GM18867 (cell line): ENCODE data around the gene DGKB.
A peak's percentile ranks its signal among the peaks of the same experiment; 100 is the strongest.
"Not testable (repeated sequence)": the region's sequence is repeated elsewhere in the genome, so short reads cannot be mapped to it uniquely, and the experiment has no call there.

ENCODE experiments used
- ATAC-seq: cut with Tn5 transposase; IDR thresholded peaks from one replicate; pipeline ENCODE4 v1.9.1; 2021; ENCODE audit warnings: mild to moderate bottlenecking, moderate library complexity; ENCODE audit not compliant: unreplicated experiment

DGKB gene

DNA sequence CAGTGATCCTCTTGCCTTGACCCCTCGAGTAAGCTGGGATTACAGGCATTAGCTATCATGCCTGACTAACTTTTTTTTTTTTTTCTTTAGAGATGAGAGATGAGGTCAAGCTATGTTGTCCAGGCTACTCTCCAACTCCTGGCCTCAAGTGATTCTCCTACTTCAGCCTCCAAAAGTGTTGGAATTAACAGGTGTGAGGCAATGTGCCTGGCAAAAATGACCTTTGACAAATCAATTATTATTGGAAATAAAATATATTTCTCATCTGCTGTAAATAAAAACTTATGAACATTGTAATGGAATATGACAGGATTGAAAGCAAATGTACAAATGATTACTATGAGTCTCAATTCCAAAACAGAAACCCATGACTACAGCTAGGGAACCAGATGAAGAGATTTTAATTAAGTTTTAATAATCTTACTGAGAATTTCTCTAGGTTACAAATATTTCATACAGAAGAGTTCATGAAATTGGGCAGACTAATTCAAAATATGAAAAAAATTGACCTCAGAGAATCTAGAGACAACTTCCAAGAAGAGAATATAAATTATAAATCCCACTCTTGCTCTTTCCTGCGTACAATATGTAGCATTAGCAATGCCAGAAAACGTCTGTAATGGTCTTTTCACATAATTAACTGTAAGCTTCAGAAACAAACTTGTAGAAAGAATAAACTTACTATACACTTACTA is 414.7 kb downstream of the DGKB start:
- no peak for ATAC-seq

DNA sequence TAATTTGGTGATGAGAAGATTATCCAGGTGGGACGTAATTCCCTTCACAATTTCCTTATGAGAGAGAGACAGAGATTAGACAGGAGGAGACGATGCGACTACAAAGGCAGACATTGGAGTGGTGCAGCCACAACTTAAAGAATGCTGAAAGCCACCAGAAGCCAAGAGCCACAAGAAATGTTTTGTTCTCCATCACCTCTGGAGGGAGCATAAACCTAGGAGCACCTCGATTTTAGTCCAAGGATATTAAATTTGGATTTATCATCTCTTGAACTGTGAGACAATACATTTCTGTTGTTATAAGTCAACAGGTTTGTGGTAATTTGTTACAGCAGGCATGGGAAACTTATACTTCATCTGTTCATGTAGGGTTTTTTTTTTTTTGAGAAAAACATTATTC is 418.9 kb downstream of the DGKB start:
- no peak for ATAC-seq

DNA sequence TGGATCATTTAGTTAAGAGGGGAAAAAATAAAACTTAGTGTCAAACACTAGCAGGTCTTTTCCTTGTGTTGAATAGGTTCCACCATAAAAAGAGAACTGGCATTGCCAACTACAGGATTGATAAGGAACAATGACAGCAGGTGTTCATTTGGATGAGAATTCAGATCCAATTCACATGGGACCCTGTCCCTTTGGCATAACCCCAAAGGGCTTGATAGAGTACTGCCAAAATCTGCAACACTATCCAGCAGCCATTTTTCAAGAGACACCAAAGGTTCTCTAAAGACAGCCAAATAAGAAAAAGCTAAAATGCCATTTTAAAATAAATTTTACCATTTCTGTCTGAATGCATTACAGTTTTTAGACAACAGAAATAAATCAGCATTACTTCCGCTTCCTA is 422.3 kb downstream of the DGKB start:
- ATAC-seq, result no peak

DNA sequence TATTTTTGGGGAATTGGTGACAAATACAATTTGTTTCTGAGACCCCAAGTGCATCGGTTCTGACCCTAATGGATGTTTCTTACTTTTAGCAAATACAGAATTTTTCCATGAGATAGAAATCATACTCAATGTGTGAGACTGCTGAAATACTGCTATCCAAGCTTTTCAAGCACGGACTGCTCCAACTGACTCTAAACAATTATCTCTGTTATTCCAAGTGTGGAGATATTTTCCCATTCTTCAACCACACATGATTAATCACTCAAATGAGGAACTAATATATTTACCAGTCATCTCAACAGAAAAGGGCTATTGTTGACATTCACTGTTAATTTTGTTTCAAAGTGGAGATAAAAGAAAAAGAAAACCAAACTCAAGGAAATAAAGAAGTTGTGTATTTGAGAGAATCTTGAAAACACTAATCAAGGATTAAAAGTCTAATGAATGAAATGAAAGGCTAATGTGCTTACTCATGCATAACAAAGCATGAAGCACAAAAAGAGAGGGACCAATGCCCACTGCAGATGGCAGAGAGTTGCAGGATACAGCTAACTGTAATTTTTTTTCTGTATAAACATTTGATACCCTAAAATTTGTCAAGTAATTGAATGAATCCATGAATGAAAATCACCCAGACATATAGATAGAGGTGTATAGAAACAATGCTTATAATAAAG is 423.6 kb downstream of the DGKB start:
- ATAC-seq, result no peak

DNA sequence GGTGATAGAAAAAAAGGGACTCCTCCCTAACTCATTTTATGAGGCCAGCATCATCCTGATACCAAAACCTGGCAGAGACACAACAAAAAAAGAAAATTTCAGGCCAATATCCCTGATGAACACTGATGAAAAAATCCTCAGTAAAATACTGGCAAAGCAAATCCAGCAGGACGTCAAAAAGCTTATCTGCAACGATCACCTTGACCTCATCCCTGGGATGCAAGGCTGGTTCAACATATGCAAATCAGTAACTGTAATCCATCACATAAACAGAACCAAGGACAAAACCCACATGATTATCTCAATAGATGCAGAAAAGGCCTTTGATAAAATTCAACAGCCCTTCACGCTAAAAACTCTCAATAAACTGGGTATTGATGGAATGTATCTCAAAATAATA is 440.8 kb downstream of the DGKB start:
- not testable (repeated sequence) for ATAC-seq

DNA sequence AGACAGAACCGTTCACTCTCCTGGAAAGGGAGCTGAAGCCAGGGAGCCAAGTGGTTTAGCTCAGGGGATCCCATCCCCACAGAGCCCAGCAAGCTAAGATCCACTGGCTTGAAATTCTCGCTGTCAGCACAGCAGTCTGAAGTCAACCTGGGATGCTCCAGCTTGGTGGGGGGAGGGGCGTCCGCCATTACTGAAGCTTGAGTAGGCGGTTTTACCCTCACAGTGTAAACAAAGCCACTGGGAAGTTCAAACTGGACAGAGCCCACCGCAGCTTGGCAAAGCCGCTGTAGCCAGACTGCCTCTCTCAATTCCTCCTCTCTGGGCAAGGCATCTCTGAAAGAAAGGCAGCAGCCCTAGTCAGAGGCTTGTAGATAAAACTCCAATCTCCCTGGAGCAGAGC is 443.7 kb downstream of the DGKB start:
- ATAC-seq, result not testable (repeated sequence)

DNA sequence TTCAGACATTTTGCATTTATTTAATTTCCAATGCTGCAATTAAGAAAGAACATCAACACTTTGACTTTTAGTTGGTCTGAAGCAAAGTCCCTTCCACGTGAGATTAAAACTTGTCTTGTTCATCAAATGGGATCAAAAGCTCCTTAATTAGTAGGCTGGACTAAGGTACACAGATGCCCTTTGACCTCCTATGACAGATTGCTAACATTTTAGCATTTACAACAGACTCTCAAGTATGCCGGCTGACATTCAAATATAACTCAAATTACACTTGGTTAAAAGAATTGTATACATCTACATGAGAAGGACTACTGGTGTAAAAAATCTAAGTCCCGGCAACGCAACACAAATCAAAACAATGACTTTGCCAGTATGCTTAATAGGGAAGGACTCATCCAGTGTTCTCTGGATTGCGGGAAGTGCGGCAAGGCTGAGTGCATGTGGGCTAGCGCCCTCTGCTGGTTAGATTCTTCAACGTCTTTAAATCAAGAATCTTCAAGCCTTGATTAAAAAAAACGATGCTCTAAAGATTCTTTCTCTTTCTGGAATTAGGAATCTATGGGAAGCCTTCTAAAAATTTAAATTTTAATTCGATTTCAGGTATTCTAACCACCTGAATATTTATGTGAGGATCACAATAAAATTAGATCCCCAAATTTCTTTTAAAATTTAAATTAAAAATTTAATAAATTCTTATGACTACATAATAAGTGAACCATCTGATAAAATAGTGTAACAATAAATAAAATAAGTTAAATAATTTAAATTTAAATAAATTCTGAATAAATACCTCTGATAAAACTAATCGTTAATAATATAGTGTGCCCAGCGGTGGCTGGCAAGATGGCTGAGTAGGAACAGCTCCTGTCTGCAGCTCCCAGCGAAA is 444.7 kb downstream of the DGKB start:
- ATAC-seq, result peak; percentile 70

DNA sequence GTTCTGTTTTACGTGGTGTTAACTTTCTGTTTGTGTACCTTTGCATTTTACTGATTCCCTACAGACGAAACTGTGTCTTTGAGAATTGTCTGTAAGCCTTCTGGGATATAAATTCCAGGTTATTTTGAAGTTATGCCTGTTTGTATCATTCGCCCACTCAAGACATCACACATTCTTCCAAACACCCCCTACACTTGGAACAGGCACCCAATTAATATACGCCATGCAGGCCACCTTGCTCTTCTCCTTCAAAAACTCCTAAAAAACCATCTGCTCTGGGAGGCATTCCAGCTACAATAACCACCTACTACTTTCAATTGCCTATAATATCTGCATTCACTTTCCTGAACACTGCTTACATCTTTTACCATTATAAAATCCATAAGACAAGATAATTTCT is 453.3 kb downstream of the DGKB start:
- no peak for ATAC-seq

DNA sequence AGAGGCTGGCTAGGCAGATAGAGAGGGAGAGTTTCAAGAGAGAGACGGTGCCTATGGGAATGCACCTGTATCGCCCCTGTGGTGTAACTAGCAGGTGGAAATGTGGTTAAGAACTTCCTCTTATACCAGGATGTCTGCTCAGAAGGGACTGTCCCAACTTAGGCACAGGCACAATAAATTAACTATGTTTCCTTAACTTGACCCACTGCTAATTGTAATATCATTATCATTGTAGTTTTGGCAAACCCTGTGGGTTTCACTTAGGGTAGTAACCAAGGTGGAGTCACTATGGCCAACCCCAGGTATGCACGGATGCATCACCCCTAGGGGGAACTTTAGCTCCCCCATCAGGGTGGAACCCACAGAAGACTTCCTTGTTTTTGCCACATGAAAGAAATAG is 455.7 kb downstream of the DGKB start:
- no peak for ATAC-seq

DNA sequence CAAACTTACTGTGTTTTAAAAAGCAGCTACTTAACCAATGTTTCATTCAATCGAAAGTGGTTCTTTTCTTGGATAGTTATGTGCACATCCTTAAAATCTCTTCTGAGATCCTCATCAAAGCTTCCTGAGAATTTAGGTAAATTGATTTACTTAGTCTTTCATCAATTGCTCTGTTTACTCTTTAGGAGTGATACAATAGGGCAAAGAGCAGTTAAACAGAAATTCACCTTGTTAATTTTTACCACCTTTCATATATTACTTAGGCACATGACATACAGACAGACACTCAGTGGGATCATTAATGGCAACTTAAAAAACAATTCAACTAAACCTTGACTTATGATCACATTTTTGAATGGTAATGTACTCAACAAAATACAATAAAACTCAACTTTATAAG is 456.3 kb downstream of the DGKB start:
- no peak for ATAC-seq

DNA sequence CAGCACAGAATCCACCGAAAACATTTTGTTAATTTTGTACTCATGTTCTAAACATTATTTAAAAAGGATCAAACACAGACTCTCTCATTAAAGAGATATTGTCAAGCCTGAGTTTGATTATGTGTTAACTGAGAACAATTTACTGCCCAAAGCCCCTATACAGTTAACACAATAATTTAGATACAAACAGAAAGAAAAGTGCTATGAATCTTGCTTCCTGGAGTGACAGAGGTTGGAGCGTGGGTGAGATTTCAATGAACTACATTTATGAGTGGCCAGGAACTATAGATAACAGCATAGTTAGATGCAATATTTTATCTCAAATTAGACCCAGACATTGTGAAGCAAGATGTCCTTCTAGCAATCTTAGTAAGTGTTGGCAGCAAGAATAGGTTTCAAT is 464.2 kb downstream of the DGKB start:
- ATAC-seq, result no peak

DNA sequence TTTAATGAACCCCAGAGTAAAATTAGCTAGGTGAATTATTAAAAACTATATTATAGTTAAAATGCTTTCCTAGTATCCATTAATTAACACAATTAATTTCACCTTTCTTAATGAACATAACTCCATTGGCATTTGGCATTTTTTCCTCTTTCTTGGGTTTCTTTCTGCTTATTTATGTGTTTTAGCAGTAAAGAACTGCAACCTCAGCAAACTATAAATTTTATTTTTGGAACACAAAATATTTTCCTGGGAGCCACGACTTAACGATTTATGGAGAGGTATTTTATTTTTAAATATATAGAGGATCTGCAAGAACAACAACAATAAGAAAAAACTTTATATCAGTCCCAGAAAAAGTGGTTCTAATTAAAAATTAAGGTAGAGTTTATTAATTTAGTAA is 465.7 kb downstream of the DGKB start:
- no peak for ATAC-seq

DNA sequence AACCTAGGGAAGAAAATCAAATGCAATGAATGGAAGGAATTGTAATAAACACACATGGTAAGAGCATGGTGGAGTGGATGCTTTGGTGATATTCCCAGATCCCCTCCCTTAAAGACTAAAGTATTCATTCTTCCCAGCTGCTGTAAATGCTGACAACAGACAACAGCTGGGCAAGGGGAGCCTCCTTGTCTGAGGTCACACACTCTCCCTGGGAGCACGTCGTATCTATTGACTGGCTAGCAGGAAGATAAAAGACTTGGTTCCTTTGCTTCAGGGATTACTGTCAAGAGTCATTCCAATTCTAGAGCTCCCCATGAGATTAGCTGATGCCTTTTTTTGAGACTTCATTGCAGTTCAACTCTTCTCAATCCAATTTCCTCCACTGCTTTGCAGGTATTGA is 469.6 kb downstream of the DGKB start:
- no peak for ATAC-seq

DNA sequence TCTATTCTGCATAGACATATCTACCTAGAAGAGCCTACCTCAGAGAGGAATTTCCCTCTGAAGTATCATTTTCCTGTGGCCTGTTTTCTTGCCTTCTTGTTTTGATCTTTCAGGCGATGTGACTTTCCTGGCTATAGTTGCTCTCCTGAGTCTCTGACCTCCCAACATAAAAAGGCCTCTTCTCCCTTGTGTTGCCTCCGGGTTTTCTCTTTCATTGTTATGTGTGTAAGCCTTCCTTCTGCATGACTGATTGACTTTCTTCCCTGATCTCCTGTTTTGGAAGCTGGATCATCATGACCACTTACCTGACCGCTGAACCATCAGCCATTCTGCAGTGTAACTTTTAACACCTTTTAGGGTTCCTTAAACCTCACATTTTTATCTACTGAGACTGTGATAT is 471.6 kb downstream of the DGKB start:
- no peak for ATAC-seq

DNA sequence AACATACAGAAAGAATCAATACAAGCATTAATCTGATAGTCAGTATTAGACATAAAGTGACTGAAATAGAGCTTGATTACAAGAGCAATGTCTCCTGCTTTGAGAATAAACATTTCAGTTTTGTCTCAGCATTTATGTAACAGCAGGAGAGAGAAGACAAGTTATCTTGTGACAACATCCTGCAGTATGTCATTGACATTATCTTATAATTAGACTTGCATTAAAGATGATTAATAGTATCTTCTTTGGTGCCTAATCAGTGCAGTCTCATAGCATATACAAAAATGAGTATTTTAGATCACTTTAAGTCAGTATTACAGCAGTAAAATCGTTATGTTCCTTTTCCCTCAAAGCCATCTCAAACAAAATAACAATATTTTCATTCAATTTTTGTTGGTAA is 477.0 kb downstream of the DGKB start:
- no peak for ATAC-seq

DNA sequence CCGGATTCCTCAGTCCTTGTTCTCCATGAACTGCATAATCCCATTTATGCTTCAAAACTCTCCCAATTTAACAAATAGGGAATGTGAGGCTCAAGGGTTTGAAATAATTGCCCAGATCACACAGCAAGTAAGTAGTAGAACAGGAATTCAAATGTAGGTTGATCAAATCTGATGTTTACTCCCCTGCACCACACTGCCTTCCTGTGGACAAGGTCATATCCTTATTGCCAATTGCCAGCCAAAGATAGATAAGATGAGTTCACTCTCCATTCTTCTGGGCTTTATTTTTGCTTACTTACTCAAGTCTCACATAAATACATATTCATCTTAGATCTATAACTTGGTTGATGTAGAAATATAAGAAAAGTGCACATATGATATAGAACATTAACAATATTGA is 477.9 kb downstream of the DGKB start:
- no peak for ATAC-seq

DNA sequence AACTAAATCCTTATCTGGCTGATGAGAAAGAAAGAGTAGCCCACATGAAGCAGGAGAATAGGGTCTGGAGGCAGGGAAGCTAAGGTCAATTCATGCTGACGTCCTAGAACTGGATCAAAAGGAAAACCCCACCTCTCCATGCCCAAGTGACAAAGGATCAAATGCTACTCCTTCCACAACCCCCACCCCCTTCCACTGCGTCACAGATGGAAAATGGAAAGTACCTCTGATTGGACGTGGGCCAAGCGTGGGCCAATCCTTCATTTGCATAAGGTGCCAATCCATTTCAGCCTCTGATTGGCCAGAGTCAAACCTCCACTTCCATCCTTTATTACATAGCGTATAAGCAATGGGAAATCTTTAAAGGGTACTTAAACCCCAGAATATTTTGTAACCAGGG is 481.8 kb downstream of the DGKB start:
- ATAC-seq, result no peak

DNA sequence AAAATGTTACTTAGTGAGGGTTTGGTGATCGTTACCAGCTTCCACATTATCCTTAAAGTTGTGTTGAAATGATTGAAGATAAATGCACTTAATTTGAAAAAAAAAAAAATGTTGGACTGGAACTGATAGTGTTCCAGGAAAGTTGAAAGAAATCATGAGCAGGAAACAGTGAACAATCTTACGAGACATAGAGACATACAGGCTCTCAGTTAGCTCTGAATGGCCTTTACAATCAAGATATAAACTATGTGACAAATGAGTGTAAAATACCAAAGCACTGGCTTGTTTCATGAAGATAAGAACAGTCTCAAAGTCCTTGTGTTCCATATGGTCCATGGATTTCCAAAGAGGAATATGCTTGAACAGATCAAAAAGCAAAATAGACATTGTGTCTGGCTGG is 483.0 kb downstream of the DGKB start:
- ATAC-seq, result no peak

DNA sequence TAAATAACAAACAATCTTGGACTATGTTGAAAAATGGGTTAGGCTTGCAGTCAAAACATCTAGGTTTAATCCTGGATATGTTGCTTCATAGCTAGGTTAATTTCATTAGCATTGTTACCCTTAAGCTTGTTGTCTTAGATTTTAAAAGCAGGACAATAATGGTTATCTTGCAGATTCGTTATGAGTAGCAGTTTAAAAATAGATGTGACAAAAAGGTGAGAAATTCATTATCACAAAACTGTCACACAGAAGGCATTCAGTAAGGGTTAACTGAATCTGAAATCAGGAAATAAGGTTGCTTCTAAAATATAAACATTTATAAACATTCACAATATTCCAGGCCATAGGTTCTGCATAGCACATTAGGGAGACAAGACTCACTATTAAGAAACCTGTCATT is 483.9 kb downstream of the DGKB start:
- ATAC-seq, result no peak

DNA sequence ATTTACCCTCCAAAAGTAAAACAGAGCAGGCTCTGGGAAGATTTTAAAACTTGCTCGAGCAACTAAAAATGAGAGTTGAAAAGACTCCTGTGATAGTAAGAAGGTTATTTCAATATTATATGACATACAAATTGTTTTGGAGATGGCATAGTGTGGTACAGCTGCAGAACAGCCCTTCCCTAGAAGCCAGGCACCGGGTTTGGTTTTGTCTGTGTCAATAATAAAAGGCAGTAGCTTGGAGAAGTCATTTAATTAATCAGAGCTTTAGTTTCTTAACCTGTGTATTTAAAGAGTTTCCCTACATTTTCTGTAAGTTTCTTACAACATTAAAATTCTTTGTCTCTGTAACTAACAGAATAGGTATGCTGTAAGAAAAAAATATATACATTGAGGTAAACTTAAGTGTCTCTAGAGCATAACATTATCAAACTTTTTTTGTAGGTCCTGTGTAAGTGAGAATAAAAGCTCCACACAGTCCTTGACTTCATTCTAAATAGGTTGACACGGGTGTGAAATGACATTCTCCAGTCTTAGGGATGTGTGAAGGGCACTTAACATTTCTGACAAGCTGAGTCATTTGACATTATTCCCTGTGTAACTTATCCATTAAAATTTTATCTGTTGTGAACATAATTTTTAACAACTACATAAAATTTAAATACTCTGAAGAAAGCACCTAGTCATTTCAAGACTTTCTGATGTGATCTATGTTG is 488.1 kb downstream of the DGKB start:
- ATAC-seq, result no peak
